PFSK-1 (cell line): Measurements from ENCODE around the gene RYR3.

Source experiments
- FOXP2 ChIP-seq: optimal IDR thresholded peaks from 2 replicates; pipeline ENCODE3; 2011; ENCODE audit warnings: borderline replicate concordance, control low read depth, inconsistent platforms; ENCODE audit not compliant: insufficient read depth; ENCODE audit errors: extremely low read length, extremely low read depth
- POLR2AphosphoS5 ChIP-seq: IDR thresholded peaks from 2 replicates; pipeline ENCODE4 v1.6.1; 2012; ENCODE audit warnings: low read depth, mild to moderate bottlenecking, control low read depth, low read length, moderate library complexity
- SIN3A ChIP-seq: IDR thresholded peaks from 2 replicates; pipeline ENCODE4 v1.6.1; 2012; ENCODE audit warnings: mild to moderate bottlenecking, low read length, moderate library complexity, borderline replicate concordance; ENCODE audit not compliant: insufficient read depth
- TAF1 ChIP-seq: IDR thresholded peaks from 2 replicates; pipeline ENCODE4 v1.6.1; 2012; ENCODE audit warnings: low read length, control low read depth, borderline replicate concordance; ENCODE audit not compliant: insufficient read depth
- TF ChIP-seq, protein P1 (sequence below), 2 experiments: IDR thresholded peaks; 2 replicates each; pipeline versions ENCODE4 v1.6.1 to v1.8.0; 2011 to 2012; ENCODE audit warnings: low read depth in 2 of 2, low read length in 2 of 2, control low read depth in 1 of 2, inconsistent platforms in 1 of 2, mild to moderate bottlenecking in 1 of 2, moderate library complexity in 1 of 2; ENCODE audit not compliant: insufficient read depth in 1 of 2

The RYR3 gene

DNA sequence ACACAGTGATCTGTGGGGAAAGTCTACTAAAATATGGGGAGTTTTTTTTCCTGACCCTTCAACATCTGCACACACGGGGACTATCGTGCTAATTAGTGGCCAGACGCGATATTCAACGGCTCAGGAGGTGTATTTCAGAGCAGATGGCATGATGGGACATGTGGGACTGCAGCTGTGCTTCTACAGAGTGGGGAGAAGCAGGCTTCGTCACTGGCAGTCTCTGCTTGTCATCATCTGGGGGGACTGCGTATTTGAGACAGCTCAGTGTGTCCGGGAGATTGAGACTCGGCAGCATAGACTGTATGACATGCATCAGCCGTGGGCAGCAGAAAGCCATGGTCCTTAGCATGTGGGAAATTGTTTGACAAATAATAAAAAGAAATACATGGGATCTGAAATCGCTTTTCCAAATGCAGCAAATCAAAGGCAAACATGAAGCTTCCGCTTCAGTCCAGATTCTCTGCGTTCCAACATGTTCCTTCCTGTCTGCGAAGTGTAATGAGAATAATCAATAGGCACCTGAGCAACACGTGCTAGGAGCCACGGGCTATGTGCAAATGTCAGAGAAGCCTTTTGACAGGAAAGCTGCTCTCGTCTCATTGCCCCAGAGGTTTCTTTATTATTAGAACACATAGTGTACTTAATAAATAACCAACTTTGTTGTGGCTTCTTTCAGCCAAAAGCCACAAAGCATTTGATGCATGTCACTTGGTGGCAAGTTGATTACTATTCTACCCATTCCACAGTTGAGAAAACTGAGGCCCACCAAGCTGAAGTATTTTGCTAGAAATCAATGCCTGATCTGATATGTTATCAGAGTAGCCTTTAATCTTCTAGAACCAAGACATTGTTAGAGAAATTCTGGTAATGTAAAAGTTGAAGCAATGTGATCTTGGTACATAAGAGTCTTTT, 276.3 kb downstream of the RYR3 start:
- TF ChIP-seq, protein P1, sequence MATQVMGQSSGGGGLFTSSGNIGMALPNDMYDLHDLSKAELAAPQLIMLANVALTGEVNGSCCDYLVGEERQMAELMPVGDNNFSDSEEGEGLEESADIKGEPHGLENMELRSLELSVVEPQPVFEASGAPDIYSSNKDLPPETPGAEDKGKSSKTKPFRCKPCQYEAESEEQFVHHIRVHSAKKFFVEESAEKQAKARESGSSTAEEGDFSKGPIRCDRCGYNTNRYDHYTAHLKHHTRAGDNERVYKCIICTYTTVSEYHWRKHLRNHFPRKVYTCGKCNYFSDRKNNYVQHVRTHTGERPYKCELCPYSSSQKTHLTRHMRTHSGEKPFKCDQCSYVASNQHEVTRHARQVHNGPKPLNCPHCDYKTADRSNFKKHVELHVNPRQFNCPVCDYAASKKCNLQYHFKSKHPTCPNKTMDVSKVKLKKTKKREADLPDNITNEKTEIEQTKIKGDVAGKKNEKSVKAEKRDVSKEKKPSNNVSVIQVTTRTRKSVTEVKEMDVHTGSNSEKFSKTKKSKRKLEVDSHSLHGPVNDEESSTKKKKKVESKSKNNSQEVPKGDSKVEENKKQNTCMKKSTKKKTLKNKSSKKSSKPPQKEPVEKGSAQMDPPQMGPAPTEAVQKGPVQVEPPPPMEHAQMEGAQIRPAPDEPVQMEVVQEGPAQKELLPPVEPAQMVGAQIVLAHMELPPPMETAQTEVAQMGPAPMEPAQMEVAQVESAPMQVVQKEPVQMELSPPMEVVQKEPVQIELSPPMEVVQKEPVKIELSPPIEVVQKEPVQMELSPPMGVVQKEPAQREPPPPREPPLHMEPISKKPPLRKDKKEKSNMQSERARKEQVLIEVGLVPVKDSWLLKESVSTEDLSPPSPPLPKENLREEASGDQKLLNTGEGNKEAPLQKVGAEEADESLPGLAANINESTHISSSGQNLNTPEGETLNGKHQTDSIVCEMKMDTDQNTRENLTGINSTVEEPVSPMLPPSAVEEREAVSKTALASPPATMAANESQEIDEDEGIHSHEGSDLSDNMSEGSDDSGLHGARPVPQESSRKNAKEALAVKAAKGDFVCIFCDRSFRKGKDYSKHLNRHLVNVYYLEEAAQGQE (IDR thresholded peaks at IDR 0.05; ENCODE audit: insufficient read depth in 1 of 2, low read depth in 2 of 2, low read length in 2 of 2): no peak
- no peak for TF ChIP-seq FOXP2
- TF ChIP-seq POLR2AphosphoS5: no peak
- no peak for TF ChIP-seq SIN3A
- no peak for TF ChIP-seq TAF1

DNA sequence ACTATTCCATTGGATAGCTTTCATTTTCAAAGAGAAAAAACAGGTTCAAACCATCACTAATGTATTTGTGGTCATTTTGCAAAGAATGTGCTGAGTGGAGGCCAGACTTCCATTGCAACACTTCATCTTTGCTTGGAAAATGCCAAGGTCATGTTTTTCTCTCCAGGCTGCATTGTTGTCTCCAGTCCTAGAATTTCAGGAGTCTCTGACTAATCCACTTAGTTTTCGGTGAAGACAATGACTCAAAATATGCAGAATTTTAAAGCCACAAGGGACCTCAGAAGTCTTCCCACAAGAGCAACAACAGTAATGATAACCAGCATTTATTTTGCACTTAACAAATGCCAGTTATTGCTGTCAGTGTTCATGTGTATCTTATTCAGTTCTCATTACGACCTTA, 277.0 kb downstream of the RYR3 start:
- no peak for TF ChIP-seq POLR2AphosphoS5
- TF ChIP-seq TAF1: no peak

DNA sequence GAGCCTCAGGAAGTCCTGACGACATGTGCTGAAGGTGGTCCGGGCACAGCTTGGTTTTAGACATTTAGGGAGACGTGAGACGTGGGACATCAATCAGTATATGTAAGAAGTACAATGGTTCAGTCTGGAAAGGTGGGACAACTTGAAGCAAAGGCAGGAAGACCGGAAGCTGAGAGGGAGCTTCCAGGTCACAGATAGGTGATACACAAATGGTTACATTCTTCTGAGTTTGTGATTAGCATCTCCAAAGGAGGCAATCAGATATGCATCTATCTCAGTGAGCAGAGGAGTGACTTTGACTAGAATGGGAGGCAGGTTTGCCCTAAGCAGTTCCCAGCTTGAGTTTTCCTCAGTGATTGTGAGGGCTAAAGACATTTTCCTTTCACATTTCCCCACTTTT, 282.1 kb downstream of the RYR3 start:
- no peak for TF ChIP-seq TAF1

DNA sequence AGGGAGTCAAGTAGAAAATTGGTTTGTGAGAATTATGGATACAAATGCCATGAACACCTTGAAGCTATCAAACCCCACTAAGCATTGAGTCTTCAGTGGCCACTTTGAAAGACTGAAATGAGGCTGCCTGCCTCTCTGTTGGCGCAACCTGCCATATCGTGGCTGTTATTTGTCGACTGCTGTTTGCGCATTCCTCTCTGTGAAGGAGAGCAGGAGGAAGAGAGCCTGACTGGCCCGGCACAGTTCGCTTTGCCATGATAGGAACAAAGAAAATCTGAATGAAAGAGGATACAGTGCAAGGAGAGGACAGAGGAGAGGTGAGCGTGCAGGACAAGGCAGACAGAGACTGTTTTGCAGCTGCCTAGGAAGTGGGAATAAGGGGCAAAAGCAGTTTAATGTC, 289.4 kb downstream of the RYR3 start:
- TF ChIP-seq, protein P1 (IDR thresholded peaks at IDR 0.05; ENCODE audit: insufficient read depth in 1 of 2, low read depth in 2 of 2, low read length in 2 of 2): no peak
- TF ChIP-seq FOXP2: no peak

DNA sequence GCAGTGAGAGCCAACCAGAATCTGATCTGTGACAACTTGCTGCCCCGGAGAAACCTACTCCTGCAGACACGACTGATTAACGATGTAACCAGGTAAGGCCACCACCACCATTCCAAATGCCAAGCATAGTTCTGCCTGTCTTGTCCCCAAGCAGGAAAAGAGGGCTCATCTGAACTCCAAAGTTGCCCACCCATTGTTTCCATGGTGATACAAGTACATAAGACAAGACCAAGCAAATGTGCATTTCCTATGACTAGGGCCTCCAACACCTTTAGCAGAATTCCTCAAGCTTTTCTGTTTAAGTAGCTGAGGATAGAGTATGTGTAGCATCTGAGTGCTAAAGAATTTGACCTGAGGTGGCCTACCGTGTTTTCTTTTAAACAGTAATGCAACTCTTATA, 290.7 kb downstream of the RYR3 start:
- TF ChIP-seq SIN3A: no peak
- no peak for TF ChIP-seq POLR2AphosphoS5
- TF ChIP-seq TAF1: no peak
- TF ChIP-seq, protein P1 (IDR thresholded peaks at IDR 0.05; ENCODE audit: insufficient read depth in 1 of 2, low read depth in 2 of 2, low read length in 2 of 2): no peak
- TF ChIP-seq FOXP2: no peak

DNA sequence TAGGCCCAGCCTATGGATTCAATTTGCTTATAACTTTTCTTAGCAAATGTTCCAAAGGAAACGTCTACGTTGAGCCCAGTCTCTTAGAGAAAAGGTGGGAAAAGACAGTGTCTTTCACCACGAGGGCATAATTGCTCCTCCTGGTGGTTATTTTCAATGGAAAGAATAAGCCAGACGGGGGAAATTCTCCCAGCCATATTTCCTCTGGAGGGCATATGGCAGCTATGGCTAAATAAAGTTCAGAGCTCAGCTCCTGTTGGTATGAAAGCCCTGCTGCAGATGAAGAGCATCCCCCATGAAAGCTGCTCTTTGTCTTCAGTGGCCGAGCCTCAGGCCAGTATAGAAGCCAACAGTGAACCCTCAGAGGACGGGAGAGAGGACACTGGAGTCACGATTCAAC, 297.9 kb downstream of the RYR3 start:
- no peak for TF ChIP-seq SIN3A
- no peak for TF ChIP-seq TAF1
- no peak for TF ChIP-seq FOXP2
- no peak for TF ChIP-seq POLR2AphosphoS5
- TF ChIP-seq, protein P1 (IDR thresholded peaks at IDR 0.05; ENCODE audit: insufficient read depth in 1 of 2, low read depth in 2 of 2, low read length in 2 of 2): no peak
